ENCODE data around the gene HPN. TPM values are rescaled to one million over a fixed set of nuclear protein-coding genes. Genes with fewer than 3 reads are reported as not detected.
A peak's percentile ranks its signal among the peaks of the same experiment; 100 is the strongest.

The HPN gene
- total and polyA plus RNA-seq, 2 of the 13 experiments (the other 11 are each of a cell fraction or from before 2014, with no cell fraction given) = 46.7 to 261 TPM

DNA sequence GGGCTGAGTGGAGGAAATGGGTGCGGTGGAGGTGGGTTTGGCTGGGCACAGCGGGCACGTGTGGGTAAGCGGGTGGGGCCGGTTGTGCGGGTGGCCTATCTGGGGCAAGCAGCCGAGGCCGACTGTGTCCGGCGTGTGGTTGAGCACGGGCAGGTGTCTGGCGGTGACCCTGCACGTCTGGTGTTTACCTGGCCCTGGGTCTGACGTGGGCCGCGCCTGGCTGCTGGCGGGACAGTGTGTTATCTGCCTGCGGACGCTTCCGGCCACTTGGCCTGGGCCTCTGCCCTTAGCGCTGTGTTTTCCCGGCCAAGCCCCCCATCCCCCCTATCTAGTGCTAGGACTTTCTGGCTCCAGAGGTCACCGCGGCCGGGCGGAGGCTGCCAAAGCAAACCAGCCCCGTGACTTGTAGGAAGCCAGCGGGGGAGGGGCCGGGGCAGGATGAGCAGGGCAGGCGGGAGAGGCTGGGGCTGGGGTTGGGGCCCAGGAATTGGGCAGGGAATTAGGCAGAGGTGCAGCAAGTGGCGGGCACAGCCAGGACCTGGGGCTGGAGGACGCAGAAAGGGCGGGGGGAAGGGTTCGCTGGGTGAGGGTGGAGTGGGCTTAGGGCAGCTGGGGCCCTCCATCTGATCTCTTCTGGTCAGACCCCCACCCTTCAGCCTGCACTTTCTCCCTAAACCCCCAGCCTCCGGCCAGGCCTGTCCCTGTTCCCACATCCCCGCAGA is 534 bp upstream of the HPN start (continued):
- TF ChIP-seq, protein P1, sequence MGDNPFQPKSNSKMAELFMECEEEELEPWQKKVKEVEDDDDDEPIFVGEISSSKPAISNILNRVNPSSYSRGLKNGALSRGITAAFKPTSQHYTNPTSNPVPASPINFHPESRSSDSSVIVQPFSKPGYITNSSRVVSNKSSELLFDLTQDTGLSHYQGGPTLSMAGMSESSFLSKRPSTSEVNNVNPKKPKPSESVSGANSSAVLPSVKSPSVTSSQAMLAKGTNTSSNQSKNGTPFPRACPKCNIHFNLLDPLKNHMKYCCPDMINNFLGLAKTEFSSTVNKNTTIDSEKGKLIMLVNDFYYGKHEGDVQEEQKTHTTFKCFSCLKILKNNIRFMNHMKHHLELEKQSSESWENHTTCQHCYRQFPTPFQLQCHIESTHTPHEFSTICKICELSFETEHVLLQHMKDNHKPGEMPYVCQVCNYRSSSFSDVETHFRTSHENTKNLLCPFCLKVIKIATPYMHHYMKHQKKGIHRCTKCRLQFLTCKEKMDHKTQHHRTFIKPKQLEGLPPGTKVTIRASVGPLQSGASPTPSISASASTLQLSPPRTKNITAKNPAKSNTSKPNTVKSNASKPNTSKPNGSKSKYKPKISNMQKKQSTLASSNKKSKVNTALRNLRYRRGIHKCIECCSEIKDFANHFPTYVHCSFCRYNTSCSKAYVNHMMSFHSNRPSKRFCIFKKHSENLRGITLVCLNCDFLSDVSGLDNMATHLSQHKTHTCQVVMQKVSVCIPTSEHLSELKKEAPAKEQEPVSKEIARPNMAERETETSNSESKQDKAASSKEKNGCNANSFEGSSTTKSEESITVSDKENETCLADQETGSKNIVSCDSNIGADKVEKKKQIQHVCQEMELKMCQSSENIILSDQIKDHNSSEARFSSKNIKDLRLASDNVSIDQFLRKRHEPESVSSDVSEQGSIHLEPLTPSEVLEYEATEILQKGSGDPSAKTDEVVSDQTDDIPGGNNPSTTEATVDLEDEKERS (CRISPR knock-in tag; IDR thresholded peaks at IDR 0.05) = peak; percentile 73; the same call in 1 of the 2 replicates
- TF ChIP-seq ZNF282 (IDR thresholded peaks at IDR 0.05; ENCODE audit: partially characterized antibody) = no peak
- TF ChIP-seq ZNF549 (CRISPR knock-in tag; IDR thresholded peaks at IDR 0.05) = no peak
- TF ChIP-seq, protein P2, sequence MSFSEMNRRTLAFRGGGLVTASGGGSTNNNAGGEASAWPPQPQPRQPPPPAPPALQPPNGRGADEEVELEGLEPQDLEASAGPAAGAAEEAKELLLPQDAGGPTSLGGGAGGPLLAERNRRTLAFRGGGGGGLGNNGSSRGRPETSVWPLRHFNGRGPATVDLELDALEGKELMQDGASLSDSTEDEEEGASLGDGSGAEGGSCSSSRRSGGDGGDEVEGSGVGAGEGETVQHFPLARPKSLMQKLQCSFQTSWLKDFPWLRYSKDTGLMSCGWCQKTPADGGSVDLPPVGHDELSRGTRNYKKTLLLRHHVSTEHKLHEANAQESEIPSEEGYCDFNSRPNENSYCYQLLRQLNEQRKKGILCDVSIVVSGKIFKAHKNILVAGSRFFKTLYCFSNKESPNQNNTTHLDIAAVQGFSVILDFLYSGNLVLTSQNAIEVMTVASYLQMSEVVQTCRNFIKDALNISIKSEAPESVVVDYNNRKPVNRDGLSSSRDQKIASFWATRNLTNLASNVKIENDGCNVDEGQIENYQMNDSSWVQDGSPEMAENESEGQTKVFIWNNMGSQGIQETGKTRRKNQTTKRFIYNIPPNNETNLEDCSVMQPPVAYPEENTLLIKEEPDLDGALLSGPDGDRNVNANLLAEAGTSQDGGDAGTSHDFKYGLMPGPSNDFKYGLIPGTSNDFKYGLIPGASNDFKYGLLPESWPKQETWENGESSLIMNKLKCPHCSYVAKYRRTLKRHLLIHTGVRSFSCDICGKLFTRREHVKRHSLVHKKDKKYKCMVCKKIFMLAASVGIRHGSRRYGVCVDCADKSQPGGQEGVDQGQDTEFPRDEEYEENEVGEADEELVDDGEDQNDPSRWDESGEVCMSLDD (CRISPR knock-in tag; IDR thresholded peaks at IDR 0.05; ENCODE audit: borderline replicate concordance) = no peak
- TF ChIP-seq, protein P3, sequence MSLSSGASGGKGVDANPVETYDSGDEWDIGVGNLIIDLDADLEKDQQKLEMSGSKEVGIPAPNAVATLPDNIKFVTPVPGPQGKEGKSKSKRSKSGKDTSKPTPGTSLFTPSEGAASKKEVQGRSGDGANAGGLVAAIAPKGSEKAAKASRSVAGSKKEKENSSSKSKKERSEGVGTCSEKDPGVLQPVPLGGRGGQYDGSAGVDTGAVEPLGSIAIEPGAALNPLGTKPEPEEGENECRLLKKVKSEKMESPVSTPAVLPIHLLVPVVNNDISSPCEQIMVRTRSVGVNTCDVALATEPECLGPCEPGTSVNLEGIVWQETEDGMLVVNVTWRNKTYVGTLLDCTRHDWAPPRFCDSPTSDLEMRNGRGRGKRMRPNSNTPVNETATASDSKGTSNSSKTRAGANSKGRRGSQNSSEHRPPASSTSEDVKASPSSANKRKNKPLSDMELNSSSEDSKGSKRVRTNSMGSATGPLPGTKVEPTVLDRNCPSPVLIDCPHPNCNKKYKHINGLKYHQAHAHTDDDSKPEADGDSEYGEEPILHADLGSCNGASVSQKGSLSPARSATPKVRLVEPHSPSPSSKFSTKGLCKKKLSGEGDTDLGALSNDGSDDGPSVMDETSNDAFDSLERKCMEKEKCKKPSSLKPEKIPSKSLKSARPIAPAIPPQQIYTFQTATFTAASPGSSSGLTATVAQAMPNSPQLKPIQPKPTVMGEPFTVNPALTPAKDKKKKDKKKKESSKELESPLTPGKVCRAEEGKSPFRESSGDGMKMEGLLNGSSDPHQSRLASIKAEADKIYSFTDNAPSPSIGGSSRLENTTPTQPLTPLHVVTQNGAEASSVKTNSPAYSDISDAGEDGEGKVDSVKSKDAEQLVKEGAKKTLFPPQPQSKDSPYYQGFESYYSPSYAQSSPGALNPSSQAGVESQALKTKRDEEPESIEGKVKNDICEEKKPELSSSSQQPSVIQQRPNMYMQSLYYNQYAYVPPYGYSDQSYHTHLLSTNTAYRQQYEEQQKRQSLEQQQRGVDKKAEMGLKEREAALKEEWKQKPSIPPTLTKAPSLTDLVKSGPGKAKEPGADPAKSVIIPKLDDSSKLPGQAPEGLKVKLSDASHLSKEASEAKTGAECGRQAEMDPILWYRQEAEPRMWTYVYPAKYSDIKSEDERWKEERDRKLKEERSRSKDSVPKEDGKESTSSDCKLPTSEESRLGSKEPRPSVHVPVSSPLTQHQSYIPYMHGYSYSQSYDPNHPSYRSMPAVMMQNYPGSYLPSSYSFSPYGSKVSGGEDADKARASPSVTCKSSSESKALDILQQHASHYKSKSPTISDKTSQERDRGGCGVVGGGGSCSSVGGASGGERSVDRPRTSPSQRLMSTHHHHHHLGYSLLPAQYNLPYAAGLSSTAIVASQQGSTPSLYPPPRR (CRISPR knock-in tag; IDR thresholded peaks at IDR 0.05; ENCODE audit: borderline replicate concordance) = peak; percentile 95
- TF ChIP-seq, protein P4, sequence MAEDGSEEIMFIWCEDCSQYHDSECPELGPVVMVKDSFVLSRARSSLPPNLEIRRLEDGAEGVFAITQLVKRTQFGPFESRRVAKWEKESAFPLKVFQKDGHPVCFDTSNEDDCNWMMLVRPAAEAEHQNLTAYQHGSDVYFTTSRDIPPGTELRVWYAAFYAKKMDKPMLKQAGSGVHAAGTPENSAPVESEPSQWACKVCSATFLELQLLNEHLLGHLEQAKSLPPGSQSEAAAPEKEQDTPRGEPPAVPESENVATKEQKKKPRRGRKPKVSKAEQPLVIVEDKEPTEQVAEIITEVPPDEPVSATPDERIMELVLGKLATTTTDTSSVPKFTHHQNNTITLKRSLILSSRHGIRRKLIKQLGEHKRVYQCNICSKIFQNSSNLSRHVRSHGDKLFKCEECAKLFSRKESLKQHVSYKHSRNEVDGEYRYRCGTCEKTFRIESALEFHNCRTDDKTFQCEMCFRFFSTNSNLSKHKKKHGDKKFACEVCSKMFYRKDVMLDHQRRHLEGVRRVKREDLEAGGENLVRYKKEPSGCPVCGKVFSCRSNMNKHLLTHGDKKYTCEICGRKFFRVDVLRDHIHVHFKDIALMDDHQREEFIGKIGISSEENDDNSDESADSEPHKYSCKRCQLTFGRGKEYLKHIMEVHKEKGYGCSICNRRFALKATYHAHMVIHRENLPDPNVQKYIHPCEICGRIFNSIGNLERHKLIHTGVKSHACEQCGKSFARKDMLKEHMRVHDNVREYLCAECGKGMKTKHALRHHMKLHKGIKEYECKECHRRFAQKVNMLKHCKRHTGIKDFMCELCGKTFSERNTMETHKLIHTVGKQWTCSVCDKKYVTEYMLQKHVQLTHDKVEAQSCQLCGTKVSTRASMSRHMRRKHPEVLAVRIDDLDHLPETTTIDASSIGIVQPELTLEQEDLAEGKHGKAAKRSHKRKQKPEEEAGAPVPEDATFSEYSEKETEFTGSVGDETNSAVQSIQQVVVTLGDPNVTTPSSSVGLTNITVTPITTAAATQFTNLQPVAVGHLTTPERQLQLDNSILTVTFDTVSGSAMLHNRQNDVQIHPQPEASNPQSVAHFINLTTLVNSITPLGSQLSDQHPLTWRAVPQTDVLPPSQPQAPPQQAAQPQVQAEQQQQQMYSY (CRISPR knock-in tag; IDR thresholded peaks at IDR 0.05) = no peak
- peak; percentile 81 for TF ChIP-seq SIX4 (CRISPR knock-in tag; IDR thresholded peaks at IDR 0.05)
- TF ChIP-seq, protein P5, sequence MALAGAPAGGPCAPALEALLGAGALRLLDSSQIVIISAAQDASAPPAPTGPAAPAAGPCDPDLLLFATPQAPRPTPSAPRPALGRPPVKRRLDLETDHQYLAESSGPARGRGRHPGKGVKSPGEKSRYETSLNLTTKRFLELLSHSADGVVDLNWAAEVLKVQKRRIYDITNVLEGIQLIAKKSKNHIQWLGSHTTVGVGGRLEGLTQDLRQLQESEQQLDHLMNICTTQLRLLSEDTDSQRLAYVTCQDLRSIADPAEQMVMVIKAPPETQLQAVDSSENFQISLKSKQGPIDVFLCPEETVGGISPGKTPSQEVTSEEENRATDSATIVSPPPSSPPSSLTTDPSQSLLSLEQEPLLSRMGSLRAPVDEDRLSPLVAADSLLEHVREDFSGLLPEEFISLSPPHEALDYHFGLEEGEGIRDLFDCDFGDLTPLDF (CRISPR knock-in tag; IDR thresholded peaks at IDR 0.05) = peak; percentile 79
- TF ChIP-seq HOXA5 (CRISPR knock-in tag; IDR thresholded peaks at IDR 0.05) = peak; percentile 85
- TF ChIP-seq ZNF12 (CRISPR knock-in tag; IDR thresholded peaks at IDR 0.05) = no peak; the same call in 1 of the 2 replicates
- TF ChIP-seq DR1 (CRISPR knock-in tag; IDR thresholded peaks at IDR 0.05) = peak; percentile 93
